LNCaP clone FGC (cell line): ENCODE measurements around the gene PLIN3.

Experiments
- DNase-seq: peaks from one replicate; pipeline ENCODE4 v3.0.0-alpha.2; 2011; ENCODE audit warnings: low read depth
- H3K4me3 ChIP-seq: 2 replicates; pipeline ENCODE4 v1.5.1; 2011; ENCODE audit warnings: mild to moderate bottlenecking, low read depth, low read length, control low read depth
- CTCF ChIP-seq: IDR thresholded peaks from 2 replicates; pipeline ENCODE4 v1.5.1; 2012; ENCODE audit warnings: mild to moderate bottlenecking; ENCODE audit not compliant: control insufficient read depth, insufficient read depth; ENCODE audit errors: extremely low read depth

PLIN3 gene

GRCh38 chr19:4910594-4911281, 43.3 kb upstream of the PLIN3 start:
- DNase-seq = no peak

GRCh38 chr19:4909897-4910593, 42.6 kb upstream of the PLIN3 start:
- DNase-seq = peak; percentile 21

More at GRCh38 chr19:4910594-4911281, 43.3 kb upstream of the PLIN3 start:
- no peak for TF ChIP-seq CTCF
- peak overlapping the region; percentile 57 for H3K4me3 ChIP-seq

GRCh38 chr19:4909156-4909896, 41.9 kb upstream of the PLIN3 start, which contains the start of gene UHRF1:
UHRF1 (plus strand) TSS chr19:4909501; CDS start chr19:4910886, 1,385 bp downstream.
- TF ChIP-seq CTCF = no peak
- DNase-seq = no peak
- H3K4me3 ChIP-seq = peak within 1 kb of the TSS; percentile 57

More at GRCh38 chr19:4909897-4910593, 42.6 kb upstream of the PLIN3 start:
- H3K4me3 ChIP-seq = peak overlapping the region; percentile 57
- no peak for TF ChIP-seq CTCF

GRCh38 chr19:4908781-4909155, 41.3 kb upstream of the PLIN3 start:
- TF ChIP-seq CTCF = no peak
- DNase-seq = no peak
- no peak overlapping the region for H3K4me3 ChIP-seq

- no peak for TF ChIP-seq CTCF
- H3K4me3 ChIP-seq = no peak overlapping the region
- DNase-seq = no peak
Observed at GRCh38 chr19:4908360-4908759, 40.9 kb upstream of the PLIN3 start.

GRCh38 chr19:4906963-4907362, 39.5 kb upstream of the PLIN3 start:
- no peak for TF ChIP-seq CTCF
- no peak for DNase-seq
- H3K4me3 ChIP-seq = no peak overlapping the region
